Activated CD8-positive, alpha-beta memory T cell treated with anti-CD3 and anti-CD28 coated beads, Interleukin-2, amount 50 U/mL, for 48 hours (primary cell): ENCODE data around the gene ADIPOR2.
A peak's percentile ranks its signal among the peaks of the same experiment; 100 is the strongest.

ENCODE experiments used
- DNase-seq: peaks from one replicate; pipeline ENCODE4 v3.0.0-alpha.2; 2020

Gene ADIPOR2, protein sequence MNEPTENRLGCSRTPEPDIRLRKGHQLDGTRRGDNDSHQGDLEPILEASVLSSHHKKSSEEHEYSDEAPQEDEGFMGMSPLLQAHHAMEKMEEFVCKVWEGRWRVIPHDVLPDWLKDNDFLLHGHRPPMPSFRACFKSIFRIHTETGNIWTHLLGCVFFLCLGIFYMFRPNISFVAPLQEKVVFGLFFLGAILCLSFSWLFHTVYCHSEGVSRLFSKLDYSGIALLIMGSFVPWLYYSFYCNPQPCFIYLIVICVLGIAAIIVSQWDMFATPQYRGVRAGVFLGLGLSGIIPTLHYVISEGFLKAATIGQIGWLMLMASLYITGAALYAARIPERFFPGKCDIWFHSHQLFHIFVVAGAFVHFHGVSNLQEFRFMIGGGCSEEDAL

DNA sequence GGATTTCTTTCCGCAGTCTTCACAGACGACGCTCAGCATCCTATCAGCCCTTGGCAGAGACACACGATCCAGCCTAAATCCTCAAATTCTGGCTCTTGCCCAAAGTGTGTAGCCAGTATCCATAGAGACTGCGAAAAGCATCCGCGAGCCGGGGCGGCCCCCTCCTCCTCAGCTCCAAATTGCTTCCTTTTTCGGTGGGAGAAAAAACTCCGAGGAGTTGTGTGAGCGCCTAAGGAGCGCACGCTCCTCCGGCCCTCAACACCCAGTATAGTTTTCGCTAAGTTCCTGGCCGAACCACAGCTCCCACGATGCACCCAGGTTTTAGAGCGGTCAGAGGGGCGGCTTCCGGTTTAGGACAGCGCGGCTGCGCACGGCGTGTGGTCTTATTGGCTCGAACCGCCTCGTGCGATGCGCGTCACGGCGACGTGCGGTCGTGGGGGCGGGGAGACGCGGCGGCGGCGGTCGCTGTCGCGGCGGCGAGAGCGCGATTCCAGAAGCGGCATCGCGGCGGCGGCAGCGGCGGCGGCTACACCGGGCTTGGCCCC lies at the start of gene ADIPOR2:
Gene ADIPOR2, plus strand, starts transcription at position 493 of the 545 bp plus-strand sequence. CDS start 63,274 bp downstream, outside the sequence.
- peak; percentile 98 for DNase-seq

DNA sequence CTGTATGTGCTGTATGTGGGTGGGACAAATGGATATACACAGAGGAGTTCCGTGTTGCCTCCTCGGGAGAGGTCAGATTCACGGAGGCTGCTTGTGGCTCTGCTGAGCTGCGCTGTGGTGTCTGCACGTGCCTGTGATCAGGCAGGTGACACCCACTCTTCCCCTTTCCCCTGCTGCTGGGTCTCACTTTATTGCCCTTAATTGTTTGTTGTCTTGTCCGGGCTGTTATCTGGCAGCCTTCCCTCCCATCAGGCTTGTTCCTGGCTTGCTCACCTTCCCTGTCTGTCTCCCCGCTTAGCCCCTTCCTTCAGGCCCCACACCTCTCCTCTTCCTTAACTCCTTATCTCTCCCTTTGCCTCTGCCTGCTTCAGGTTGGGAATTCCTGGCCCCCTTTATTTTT lies 48.4 kb upstream of the ADIPOR2 start:
- no peak for DNase-seq

DNA sequence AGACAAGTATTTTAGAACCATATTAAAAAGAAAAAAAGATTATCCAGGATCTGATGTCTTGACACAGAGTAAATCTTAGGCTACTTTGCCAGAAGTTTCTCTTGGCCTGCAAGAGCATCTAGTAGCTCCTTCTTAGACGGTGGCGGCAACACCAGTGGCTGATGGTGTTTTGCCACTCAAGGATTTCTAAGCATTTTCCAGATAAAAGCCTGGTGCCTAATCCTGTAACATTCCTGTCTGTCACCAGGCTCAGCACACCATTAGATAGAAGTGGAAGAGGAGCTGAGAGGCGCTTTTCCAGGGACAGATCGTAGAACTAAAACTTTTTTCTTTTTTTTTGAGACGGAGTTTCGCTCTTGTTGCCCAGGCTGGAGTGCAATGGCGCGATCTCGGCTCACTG lies 47.8 kb upstream of the ADIPOR2 start:
- no peak for DNase-seq

DNA sequence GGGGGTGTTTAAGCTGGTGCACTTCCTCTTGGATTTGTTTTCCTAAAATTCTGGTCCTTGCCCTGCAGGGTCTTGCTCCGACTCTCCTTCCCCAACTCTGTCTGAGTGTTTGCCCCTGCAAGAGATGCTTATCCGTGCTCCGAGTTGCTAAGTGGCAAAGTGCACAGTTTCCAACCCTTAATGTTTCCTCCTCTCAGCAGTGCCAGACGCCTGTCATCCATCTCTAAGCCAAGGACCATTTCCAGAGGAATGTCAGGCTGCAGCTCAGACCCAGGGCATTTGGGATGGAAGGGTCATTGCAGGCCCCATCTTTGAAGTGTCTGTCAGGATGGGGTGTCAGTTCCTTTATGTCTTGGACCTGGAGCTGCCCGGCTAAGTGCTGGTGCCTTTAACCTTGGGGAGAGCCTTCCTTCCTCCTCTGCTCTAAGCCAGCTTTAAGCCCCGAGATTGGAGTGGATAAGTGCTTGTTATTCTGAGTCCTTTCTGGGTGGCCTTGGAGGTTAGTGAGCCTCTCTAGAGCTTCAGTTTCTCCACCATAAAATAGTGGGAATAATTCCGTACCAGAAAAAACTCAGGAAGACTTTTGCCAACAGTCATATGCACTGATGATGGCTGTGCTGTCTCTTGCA lies 46.9 kb upstream of the ADIPOR2 start:
- DNase-seq: no peak

GRCh38 chr12:1644534-1645438 lies 46.1 kb upstream of the ADIPOR2 start:
- DNase-seq: no peak

- DNase-seq: no peak
Measured at GRCh38 chr12:1645819-1646218, 45.1 kb upstream of the ADIPOR2 start.

- no peak for DNase-seq
Measured at GRCh38 chr12:1646569-1647284, 44.1 kb upstream of the ADIPOR2 start.

- DNase-seq: no peak
Measured at GRCh38 chr12:1647285-1647669, 43.6 kb upstream of the ADIPOR2 start.

- DNase-seq: no peak
Measured at GRCh38 chr12:1650260-1650977, 40.5 kb upstream of the ADIPOR2 start.

DNA sequence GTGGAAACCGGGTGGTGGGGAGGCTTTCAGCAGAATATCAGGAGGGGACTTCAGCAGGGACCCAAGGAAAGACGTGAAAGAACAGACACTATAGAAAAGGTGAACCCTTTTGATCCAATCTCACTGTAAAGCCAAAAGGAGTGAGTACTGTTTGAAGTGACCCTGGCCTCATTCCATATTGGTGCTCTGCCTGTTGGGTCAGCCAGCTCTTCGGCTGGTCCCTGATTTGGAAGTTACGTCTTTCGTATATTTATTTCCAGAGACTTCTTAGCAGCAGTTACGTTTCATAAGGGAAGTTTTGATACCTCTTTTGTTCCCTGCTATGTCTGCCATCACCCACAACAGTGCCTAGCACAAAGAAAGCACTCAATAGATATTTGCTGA lies 39.9 kb upstream of the ADIPOR2 start:
- DNase-seq: no peak

DNA sequence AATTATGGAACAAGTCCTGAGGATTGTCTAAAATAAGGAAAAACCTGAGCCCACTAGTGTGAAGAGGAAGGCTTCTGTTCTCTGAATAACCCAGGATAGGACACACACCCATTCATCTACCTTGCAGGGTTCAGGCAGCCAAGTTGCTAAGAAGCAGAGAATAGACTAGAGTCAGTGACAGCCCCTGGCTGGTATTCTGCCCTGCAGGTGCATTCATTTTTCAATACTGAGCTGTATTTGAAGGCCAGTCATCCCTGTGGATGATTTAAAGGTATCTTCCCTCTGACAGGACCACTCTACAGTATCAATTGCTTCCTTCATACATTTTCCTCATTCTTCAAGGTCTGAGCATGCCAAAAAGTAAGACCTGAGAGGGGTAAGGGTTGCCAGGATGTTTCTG lies 38.9 kb upstream of the ADIPOR2 start:
- DNase-seq: no peak

DNA sequence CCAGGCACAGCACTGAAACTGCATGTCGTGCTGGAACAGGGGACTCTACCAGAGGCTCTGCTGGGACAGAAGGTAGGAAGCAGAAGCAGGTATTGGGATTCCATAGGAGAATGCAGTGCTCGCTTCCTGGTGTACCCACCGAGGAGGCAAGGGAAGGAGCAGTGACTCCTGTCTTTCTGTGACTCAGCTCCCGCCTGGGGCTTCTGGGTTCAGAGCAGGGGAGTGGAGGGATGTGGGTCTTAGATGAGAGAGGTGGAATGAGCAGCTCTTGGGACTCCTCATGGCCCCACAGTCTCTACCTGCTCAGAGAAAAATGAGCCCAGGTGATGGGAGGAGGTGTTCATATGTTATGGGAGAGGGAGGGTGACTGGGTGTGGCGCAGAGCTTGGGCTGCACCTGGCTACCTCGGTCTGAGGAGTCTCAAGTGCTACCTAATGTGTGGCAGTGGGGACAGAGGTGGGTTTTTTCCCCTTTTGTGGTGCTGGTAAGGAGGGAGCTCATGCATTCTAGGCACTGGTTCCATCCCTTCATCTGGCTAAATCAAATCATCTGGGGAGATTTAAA lies 35.6 kb upstream of the ADIPOR2 start:
- DNase-seq: no peak

DNA sequence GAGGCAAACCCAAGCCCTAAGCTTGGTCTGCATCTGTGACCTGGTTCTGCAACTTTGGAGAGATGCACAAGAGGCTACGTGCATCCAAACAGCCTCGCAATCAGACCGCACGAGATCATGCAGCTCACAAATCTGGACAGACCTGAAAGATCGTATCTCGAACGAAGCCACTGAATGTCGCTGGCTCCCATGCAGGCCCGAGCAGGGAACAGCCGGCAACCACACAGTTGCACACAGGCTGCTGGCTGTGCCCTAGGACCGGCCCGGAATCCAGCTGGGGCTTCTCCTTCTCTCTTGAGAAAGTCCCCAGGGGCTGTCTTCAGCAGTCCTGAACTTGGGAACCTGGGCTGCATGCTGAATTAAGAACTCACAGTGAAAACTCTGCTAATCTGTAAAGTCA lies 34.0 kb upstream of the ADIPOR2 start:
- no peak for DNase-seq

DNA sequence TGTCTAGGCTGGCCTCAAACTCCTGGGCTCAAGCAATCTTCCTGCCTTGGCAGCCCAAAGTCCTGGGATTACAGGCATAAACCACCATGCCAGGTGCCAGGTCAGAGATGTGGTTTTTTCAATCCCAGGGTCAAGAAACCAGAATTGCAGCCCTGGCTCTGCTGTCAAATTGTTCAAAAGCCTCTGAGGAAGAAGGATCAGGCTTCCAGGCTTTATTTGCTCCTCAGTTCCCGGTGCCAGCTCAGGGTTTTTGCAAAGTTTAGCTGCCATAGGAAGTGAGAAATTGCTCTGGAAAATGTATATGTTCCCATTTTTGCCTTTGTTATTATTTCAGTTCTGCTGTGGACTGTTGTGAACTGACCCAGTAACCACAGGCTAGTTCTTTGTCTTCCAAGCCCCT lies 33.2 kb upstream of the ADIPOR2 start:
- DNase-seq: no peak

GRCh38 chr12:1660304-1661187 lies 30.3 kb upstream of the ADIPOR2 start:
- no peak for DNase-seq

- peak; percentile 90 for DNase-seq
Measured at GRCh38 chr12:1661553-1662335, 29.1 kb upstream of the ADIPOR2 start.

GRCh38 chr12:1662761-1663439 lies 28.0 kb upstream of the ADIPOR2 start:
- no peak for DNase-seq

GRCh38 chr12:1663440-1664132 lies 27.3 kb upstream of the ADIPOR2 start:
- DNase-seq: no peak
